ENCODE measurements around the gene LHPP. TPM values are rescaled to one million over a fixed set of nuclear protein-coding genes. Genes with fewer than 3 reads are reported as not detected.
A peak's percentile ranks its signal among the peaks of the same experiment; 100 is the strongest.

LHPP gene
- total and polyA plus RNA-seq, 9 donors = 4.3 to 19.9 (median 12.6) TPM

DNA sequence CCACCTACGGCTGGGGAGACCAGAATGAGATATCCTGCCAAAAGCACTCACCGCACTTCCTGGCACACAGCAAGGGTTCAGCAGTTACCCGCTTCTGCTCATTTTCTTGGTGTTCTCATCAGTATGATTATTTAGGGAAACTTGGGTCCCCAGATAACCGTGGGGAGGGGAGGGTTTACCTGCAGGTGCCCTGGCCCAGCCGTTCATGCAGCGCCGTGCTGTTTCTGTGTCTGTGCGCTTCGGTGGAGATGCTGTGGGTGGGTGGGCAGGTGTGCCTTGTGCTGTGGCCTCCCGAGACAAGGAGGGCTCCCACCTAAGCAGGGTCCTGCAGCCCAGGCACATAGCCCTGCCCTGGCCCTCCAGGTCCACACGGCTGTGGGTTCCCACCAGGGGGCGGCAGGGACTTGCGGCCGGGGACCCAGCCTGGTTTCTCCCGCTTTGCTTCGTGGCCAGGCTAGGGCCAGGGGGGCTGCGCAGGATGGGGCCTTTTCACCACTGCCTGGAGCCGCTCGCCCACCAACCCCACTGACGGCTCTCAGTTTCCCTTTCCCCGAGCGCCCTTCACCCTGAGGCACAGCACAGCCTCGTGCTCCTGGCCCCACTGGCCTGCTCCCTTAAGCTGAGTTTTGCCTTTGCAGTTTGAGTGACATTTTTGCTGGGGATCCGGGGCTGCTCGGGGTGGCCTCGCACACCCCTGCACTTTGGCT, 78.5 kb downstream of the LHPP start:
- Histone ChIP-seq H3K27ac (no peak overlapping the region), H3K27me3 (no peaks in the 10 kb centered on the region), H3K36me3 (no peaks in the 10 kb centered on the region), H3K4me3 (no peak overlapping the region), H3K9me3 (no peaks in the 10 kb centered on the region), H3K4me1 (ENCODE audit: insufficient read depth) (peaks cover 17% of the 10 kb centered on the region)
- intact Hi-C loops (cut with DNase I) = loop anchor here (2.0 to 10.0 kb wide), 7 partner anchors 85 to 525 kb away; partner anchors contain the start of gene FAM53B (in 1 of the 4)
- WGBS, 3 donors = 36 to 39% (median 38%) methylated on average over 22 to 26 of the region's 26 CpGs
- TF ChIP-seq, protein P1, sequence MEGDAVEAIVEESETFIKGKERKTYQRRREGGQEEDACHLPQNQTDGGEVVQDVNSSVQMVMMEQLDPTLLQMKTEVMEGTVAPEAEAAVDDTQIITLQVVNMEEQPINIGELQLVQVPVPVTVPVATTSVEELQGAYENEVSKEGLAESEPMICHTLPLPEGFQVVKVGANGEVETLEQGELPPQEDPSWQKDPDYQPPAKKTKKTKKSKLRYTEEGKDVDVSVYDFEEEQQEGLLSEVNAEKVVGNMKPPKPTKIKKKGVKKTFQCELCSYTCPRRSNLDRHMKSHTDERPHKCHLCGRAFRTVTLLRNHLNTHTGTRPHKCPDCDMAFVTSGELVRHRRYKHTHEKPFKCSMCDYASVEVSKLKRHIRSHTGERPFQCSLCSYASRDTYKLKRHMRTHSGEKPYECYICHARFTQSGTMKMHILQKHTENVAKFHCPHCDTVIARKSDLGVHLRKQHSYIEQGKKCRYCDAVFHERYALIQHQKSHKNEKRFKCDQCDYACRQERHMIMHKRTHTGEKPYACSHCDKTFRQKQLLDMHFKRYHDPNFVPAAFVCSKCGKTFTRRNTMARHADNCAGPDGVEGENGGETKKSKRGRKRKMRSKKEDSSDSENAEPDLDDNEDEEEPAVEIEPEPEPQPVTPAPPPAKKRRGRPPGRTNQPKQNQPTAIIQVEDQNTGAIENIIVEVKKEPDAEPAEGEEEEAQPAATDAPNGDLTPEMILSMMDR (IDR thresholded peaks at IDR 0.05) = peak; percentile 70 to 89 (median 86)
- TF ChIP-seq EP300 (IDR thresholded peaks at IDR 0.05) (no peak), POLR2A (IDR thresholded peaks at IDR 0.05) (no peak)
- peak; percentile 67 to 84 (median 81) for DNase-seq

DNA sequence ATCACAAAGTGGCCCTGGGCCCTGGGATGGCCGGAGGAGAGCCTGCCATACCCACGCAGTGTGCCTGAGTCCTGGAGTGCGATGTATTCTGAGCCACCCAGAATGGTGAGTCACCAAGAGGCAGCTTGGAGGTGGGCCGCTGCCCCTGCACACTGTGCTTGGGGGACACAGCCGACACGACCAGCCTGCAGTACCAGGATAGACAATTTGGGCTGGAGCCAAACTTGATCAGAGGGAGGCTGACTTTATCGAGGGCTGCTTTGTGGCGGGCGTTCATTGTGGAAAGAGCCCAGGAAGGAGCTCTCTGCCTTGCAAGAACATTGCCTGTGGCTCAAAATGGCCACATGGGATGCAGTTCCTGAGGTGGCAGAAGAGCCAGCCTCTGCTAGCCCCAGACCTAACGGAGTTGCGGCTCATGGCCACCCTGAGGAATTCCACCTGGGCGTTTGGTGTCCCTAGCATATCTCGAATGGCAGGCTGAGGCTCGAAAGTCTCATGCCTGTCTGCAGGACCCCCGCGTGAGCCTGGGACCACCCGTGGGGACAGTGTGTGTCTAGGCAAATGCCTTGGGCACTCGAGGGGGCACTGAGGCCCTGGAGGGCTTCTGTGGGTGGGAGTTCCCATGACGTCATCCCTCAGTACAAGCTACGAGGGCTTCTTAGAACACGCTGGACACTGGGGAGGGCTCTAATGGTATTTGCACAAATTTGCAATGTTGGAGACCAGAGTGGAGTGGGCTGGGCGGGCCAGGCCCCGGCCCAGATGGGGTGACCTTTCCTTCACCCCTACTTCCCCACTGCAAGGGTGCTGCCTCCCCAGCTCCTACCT, 79.7 kb downstream of the LHPP start:
- Histone ChIP-seq H3K27ac (no peak overlapping the region), H3K27me3 (no peaks in the 10 kb centered on the region), H3K9me3 (no peaks in the 10 kb centered on the region), H3K4me1 (ENCODE audit: insufficient read depth) (peaks cover 15% of the 10 kb centered on the region), H3K36me3 (no peaks in the 10 kb centered on the region), H3K4me3 (no peak overlapping the region)
- intact Hi-C loops (cut with DNase I) = loop anchor here in 2 of 4 donors (2.0 to 10.0 kb wide), 3 partner anchors 84 to 200 kb away; no protein-coding TSS in a partner anchor
- 85 to 87% (median 86%) methylated on average over 22 to 23 of the region's 23 CpGs for WGBS, 3 donors
- peak in 1 of 5 donors; percentile 28 for DNase-seq
- TF ChIP-seq POLR2A (IDR thresholded peaks at IDR 0.05) = no peak
- TF ChIP-seq, protein P1 (IDR thresholded peaks at IDR 0.05) = no peak
- TF ChIP-seq EP300 (IDR thresholded peaks at IDR 0.05) = no peak

DNA sequence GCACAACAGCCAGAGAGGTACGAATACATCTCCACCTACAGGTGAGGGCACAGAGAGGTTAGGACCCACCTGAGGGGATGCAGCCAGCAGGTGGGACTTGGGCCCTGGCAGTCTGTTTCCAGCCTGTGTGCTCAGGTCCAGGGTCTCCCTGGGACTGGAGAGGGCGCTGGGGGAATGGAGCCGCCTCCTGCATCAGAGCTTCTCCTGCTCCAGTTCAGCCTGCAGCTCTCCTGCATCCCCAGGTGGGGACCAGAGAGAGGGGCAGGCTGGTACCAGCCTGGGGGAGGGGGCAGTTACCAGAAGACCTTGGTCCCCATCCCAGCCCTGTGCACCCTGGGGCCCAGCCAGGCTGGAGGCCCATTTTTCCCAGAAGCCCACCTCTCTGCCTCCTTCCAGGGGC, 80.7 kb downstream of the LHPP start:
- no peaks in the 10 kb centered on the region for H3K9me3 ChIP-seq
- H3K4me1 ChIP-seq (ENCODE audit: insufficient read depth) = peaks cover 13% of the 10 kb centered on the region
- DNase-seq = no peak
- H3K36me3 ChIP-seq = no peaks in the 10 kb centered on the region
- 78 to 96% (median 95%) methylated on average over 3 of the region's 3 CpGs for WGBS, 3 donors
- H3K4me3 ChIP-seq = no peak overlapping the region
- intact Hi-C loops (cut with DNase I) = loop anchor here in 2 of 4 donors (5.0 to 10.0 kb wide), 2 partner anchors 82 to 90 kb away; no protein-coding TSS in a partner anchor
- no peak overlapping the region for H3K27ac ChIP-seq
- no peaks in the 10 kb centered on the region for H3K27me3 ChIP-seq
- TF ChIP-seq POLR2A (IDR thresholded peaks at IDR 0.05) = no peak
- TF ChIP-seq, protein P1 (IDR thresholded peaks at IDR 0.05) = no peak
- TF ChIP-seq EP300 (IDR thresholded peaks at IDR 0.05) = no peak

DNA sequence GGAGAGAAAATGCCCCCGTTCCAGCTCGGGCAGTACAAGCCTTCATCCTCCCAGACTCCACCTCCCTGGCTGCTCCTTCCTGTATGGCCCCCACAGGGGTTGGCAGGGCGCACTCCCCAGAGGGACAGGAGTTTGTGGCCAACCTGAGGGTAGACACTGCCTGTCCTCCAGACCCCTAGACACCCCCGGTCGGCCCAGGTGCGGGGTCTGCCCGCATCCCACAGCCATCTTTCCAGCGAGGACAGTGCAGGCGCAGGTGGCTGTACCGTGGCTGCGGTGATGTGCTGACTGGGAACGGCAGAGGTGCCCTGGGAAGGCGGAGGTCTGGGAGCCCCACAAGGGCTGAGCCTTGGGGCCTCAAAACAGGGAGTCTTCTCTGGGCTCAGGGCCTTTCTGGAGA, 81.5 kb downstream of the LHPP start:
- WGBS, 3 donors = 88 to 90% (median 90%) methylated on average over 12 to 13 of the region's 13 CpGs
- peaks cover 13% of the 10 kb centered on the region for H3K4me1 ChIP-seq (ENCODE audit: insufficient read depth)
- DNase-seq = no peak
- no peaks in the 10 kb centered on the region for H3K27me3 ChIP-seq
- TF ChIP-seq EP300 (IDR thresholded peaks at IDR 0.05) = no peak
- TF ChIP-seq POLR2A (IDR thresholded peaks at IDR 0.05) = no peak
- TF ChIP-seq, protein P1 (IDR thresholded peaks at IDR 0.05) = no peak
- H3K27ac ChIP-seq = no peak overlapping the region
- H3K36me3 ChIP-seq = no peaks in the 10 kb centered on the region
- H3K9me3 ChIP-seq = no peaks in the 10 kb centered on the region
- no peak overlapping the region for H3K4me3 ChIP-seq
- intact Hi-C loops (cut with DNase I) = loop anchor here in 2 of 4 donors (5.0 to 10.0 kb wide), 2 partner anchors 82 to 89 kb away; no protein-coding TSS in a partner anchor
